Lung (tissue), 12 donors: Measurements from ENCODE around the gene DYNLT5. TPM values are rescaled to one million over a fixed set of nuclear protein-coding genes. Genes with fewer than 3 reads are reported as not detected.
"Not testable (repeated sequence)": the region's sequence is repeated elsewhere in the genome, so short reads cannot be mapped to it uniquely, and the experiment has no call there.

Experiments
- ATAC-seq: fragments of 200-7000 bp; cut with Tn5 transposase; one replicate; pipeline ENCODE4 v1.9.1; 2020; ENCODE audit warnings: moderate number of reproducible peaks; ENCODE audit not compliant: insufficient read depth, low FRiP score
- DNase-seq, 3 donors: peaks; one replicate each; pipeline ENCODE4 v3.0.0-alpha.2; 2013 to 2017
- H3K27ac ChIP-seq, 2 donors: one replicate each; pipeline ENCODE4 v1.5.1; 2013; ENCODE audit warnings: mild to moderate bottlenecking in 2 of 2, moderate library complexity in 2 of 2, control low read depth in 1 of 2, inconsistent platforms in 1 of 2, low read depth in 1 of 2, low read length in 1 of 2
- H3K27me3 ChIP-seq, 3 donors: one replicate each; pipeline ENCODE4 v1.5.1; 2013; ENCODE audit warnings: low read length in 2 of 3; ENCODE audit not compliant: control insufficient read depth in 3 of 3, insufficient read depth in 3 of 3
- H3K36me3 ChIP-seq, 4 donors: one replicate each; pipeline ENCODE4 v1.5.1; 2013; ENCODE audit warnings: low read length in 4 of 4, mild to moderate bottlenecking in 1 of 4, moderate library complexity in 1 of 4; ENCODE audit not compliant: control insufficient read depth in 4 of 4, insufficient read depth in 4 of 4
- H3K4me1 ChIP-seq, 5 donors: one replicate each; pipeline ENCODE4 v1.5.1; 2013; ENCODE audit warnings: low read length in 5 of 5, mild to moderate bottlenecking in 2 of 5, moderate library complexity in 1 of 5; ENCODE audit not compliant: control insufficient read depth in 5 of 5, insufficient read depth in 5 of 5
- H3K4me3 ChIP-seq: one replicate; pipeline ENCODE4 v1.5.1; 2013; ENCODE audit warnings: mild to moderate bottlenecking, control low read depth, moderate library complexity
- H3K9ac ChIP-seq, 2 donors: one replicate each; pipeline ENCODE4 v1.5.1; 2013; ENCODE audit warnings: low read length in 2 of 2, control low read depth in 1 of 2; ENCODE audit not compliant: insufficient read depth in 1 of 2
- H3K9me3 ChIP-seq, 4 donors: one replicate each; pipeline ENCODE4 v1.5.1; 2013; ENCODE audit warnings: low read length in 3 of 4, mild to moderate bottlenecking in 1 of 4, moderate library complexity in 1 of 4; ENCODE audit not compliant: control insufficient read depth in 4 of 4, insufficient read depth in 3 of 4
- CTCF ChIP-seq: IDR thresholded peaks from 2 replicates; pipeline ENCODE4 v1.5.1; 2012; ENCODE audit warnings: mild to moderate bottlenecking; ENCODE audit errors: control extremely low read depth, extremely low read depth
- WGBS, 2 donors: extraction: QIAGEN DNeasy Blood & Tissue Kit; methylation state at CpG; one replicate each; pipeline ENCODE4 v1.1.7; 2013; 5-methylcytosine and 5-hydroxymethylcytosine counted together
- polyA plus RNA-seq, 2 donors: library from polyadenylated mRNA; stranded (reverse); fragments of 200-250 nt; gene quantifications; one replicate each; pipeline ENCODE4 v1.2.1, GENCODE V29; 2013
- total RNA-seq, 2 donors: library from RNA; depleted of rRNA in 1 of 2; stranded (reverse); fragments of >200 nt in 1 of 2; gene quantifications; one replicate each; pipeline ENCODE4 v1.2.1, GENCODE V29; 2014 to 2021
- donor health status: control.
- donor health status: control.
- donor health status: Bipolar disorder and iron deficiency.
- donor health status: healthy.
- donor health status: DM: yes; HTN: yes; CAD: no.

DYNLT5 gene
- total and polyA plus RNA-seq, 4 donors, result 3.0 to 29.3 (median 7.8) TPM

DNA sequence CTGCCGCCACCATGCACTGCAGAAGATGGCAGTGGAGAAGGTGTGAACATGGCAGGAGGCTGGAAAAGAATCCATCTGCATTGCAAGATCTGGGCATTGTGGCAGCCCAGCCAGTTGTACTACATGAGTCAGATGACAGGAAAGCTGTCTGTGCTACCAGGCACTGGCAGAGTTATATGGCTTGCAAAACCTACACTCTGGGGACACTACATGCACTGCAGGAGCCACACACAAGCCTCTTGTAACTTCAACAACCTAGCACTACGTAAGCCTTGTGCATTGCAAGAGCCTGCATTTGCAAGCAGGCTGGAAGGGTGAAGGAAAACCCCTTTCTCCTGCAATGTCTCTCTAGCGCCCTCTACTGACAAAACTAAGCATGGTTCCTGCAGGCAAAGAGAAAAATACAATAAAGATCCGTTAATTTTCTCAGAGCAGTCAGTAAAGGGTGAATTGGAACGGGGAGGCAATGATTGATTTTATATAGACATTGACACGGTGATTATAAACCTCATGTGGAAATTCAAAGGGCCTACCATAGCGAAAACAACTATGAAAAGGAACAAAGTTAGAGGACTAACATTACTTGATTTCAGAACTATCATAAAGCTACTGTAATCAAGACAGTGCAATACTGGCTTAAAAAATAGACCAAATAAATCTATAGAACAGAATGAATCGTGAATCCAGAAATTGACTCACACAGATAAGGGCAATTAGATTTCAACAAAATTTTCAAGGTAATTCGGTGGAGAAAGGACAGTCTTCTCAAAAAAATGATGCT, 26.2 kb upstream of the DYNLT5 start:
- peak; percentile 75 for TF ChIP-seq CTCF
- 27 to 28% methylated on average over 9 of the region's 9 CpGs for WGBS, 2 donors
- no peak overlapping the region for H3K9ac ChIP-seq
- H3K36me3 ChIP-seq, result no peaks in the 10 kb centered on the region
- no peaks in the 10 kb centered on the region for H3K27me3 ChIP-seq
- H3K9me3 ChIP-seq, result no peaks in the 10 kb centered on the region
- DNase-seq (peak; percentile 56 to 86 (median 81)), ATAC-seq (peak; percentile 64)
- peaks cover 0 to 2% (median 0%) of the 10 kb centered on the region in 5 donors for H3K4me1 ChIP-seq
- H3K27ac ChIP-seq, result peak overlapping the region in 1 of 2 donors; percentile 11
- H3K4me3 ChIP-seq, result no peak overlapping the region

GRCh38 chr1:66728021-66728420, 24.2 kb upstream of the DYNLT5 start:
- DNase-seq (no peak), ATAC-seq (no peak)
- Histone ChIP-seq H3K27me3 (no peaks in the 10 kb centered on the region), H3K9ac (no peak overlapping the region), H3K9me3 (no peaks in the 10 kb centered on the region), H3K4me3 (no peak overlapping the region), H3K4me1 (peaks cover 0 to 4% (median 0%) of the 10 kb centered on the region in 5 donors), H3K27ac (no peak overlapping the region), H3K36me3 (no peaks in the 10 kb centered on the region)
- TF ChIP-seq CTCF, result no peak
- WGBS, 2 donors, result 67 to 76% methylated on average over 2 of the region's 2 CpGs

GRCh38 chr1:66728716-66729115, 23.5 kb upstream of the DYNLT5 start:
- H3K4me1 ChIP-seq, H3K9me3 ChIP-seq, H3K36me3 ChIP-seq, DNase-seq, H3K27me3 ChIP-seq, ATAC-seq, H3K4me3 ChIP-seq, H3K9ac ChIP-seq: not testable (repeated sequence)
- H3K27ac ChIP-seq, result peak overlapping the region in 1 of 2 donors; percentile 21

GRCh38 chr1:66729119-66729518, 23.1 kb upstream of the DYNLT5 start:
- no peak overlapping the region for H3K4me3 ChIP-seq
- 17 to 39% methylated on average over 6 of the region's 6 CpGs for WGBS, 2 donors
- H3K27me3 ChIP-seq, result no peaks in the 10 kb centered on the region
- peaks cover 0 to 8% (median 0%) of the 10 kb centered on the region in 5 donors for H3K4me1 ChIP-seq
- DNase-seq, result peak in 1 of 3 donors; percentile 29
- no peak overlapping the region for H3K27ac ChIP-seq
- no peaks in the 10 kb centered on the region for H3K36me3 ChIP-seq
- H3K9ac ChIP-seq, result no peak overlapping the region
- H3K9me3 ChIP-seq, result no peaks in the 10 kb centered on the region
- no peak for ATAC-seq
- TF ChIP-seq CTCF, result no peak
